Transverse colon (tissue), 4 donors: ENCODE measurements around the gene UFSP2. TPM values are rescaled to one million over a fixed set of nuclear protein-coding genes. Genes with fewer than 3 reads are reported as not detected.

ENCODE experiments used
- DNase-seq: peaks from one replicate; pipeline ENCODE4 v3.0.0-alpha.2; 2019
- H3K27ac ChIP-seq, 4 donors: fragments of 200-600 bp; sonication (generic); 2 replicates each; pipeline ENCODE4 v1.5.1; 2016 to 2018; ENCODE audit warnings: inconsistent platforms in 4 of 4
- H3K27me3 ChIP-seq: fragments of 200-600 bp; sonication (generic); 2 replicates; pipeline ENCODE4 v1.5.1; 2017; ENCODE audit warnings: inconsistent platforms
- H3K36me3 ChIP-seq, 4 donors: fragments of 200-600 bp; sonication (generic); 2 replicates each; pipeline ENCODE4 v1.5.1; 2017 to 2019; ENCODE audit warnings: inconsistent platforms in 4 of 4
- H3K4me1 ChIP-seq, 4 donors: fragments of 200-600 bp; sonication (generic); 2 replicates each; pipeline ENCODE4 v1.5.1; 2017 to 2020; ENCODE audit warnings: inconsistent platforms in 4 of 4
- H3K4me3 ChIP-seq, 4 donors: fragments of 200-600 bp; sonication (generic); 1 replicate in 1 of 4; 2 replicates in 3 of 4; pipeline versions ENCODE4 v1.5.1 to v1.6.1; 2017 to 2019; ENCODE audit warnings: inconsistent platforms in 4 of 4
- H3K9me3 ChIP-seq, 2 donors: fragments of 200-600 bp; sonication (generic); 2 replicates each; pipeline ENCODE4 v1.5.1; 2017 to 2019; ENCODE audit warnings: inconsistent platforms in 2 of 2
- EP300 ChIP-seq: sonication (generic); formaldehyde crosslinking; IDR thresholded peaks from one replicate; pipeline ENCODE4 v1.6.1; 2017; ENCODE audit warnings: antibody characterized with exemption, low read depth
- POLR2A ChIP-seq: fragments of 450-650 bp; IDR thresholded peaks from one replicate; pipeline ENCODE4 v1.6.1; 2016; ENCODE audit warnings: antibody characterized with exemption, mild to moderate bottlenecking, moderate library complexity
- POLR2AphosphoS5 ChIP-seq, 3 donors: sonication (generic); formaldehyde crosslinking; IDR thresholded peaks; one replicate each; pipeline ENCODE4 v1.6.1; 2016; ENCODE audit warnings: antibody characterized with exemption in 3 of 3
- WGBS, 2 donors: methylation state at CpG; one replicate each; pipeline ENCODE4 v1.1.5; 2018; ENCODE audit warnings: low coverage in 1 of 2; 5-methylcytosine and 5-hydroxymethylcytosine counted together
- in situ Hi-C, 4 donors: fragments of 200-750 bp; cut with MboI; loops; one replicate each; pipeline versions ENCODE4 v1.15.0 to v1.15.1; 2017; ENCODE audit warnings: low sequenced_read_pairs in 3 of 4, low pct_ligation_motif_present in 1 of 4, low pct_unique_long_range_greater_than_20kb in 1 of 4
- intact Hi-C: fragments of 100-400 bp; cut with DNase I; formaldehyde crosslinking; loops from one replicate; pipeline ENCODE4 v1.15.1; 2023; ENCODE audit warnings: low total_unique reads
- total RNA-seq, 4 donors: library from RNA; depleted of rRNA; stranded (reverse); fragments of >200 nt; gene quantifications; one replicate each; pipeline ENCODE4 v1.1.0, GENCODE V29; 2016
- TF ChIP-seq, protein P1 (sequence below), 5 experiments: fragments of 200-600 bp in 3 of 5; fragments of 450-650 bp in 2 of 5; sonication (generic) in 3 of 5; IDR thresholded peaks; 1 replicate in 2 of 5; 2 replicates in 3 of 5; pipeline ENCODE4 v1.5.1; 2016 to 2017; ENCODE audit warnings: antibody characterized with exemption in 5 of 5, inconsistent platforms in 3 of 5, mild to moderate bottlenecking in 2 of 5, moderate library complexity in 1 of 5

The UFSP2 gene
- total RNA-seq, 4 donors from 2014 or later: 5.2 to 48.4 (median 21.5) TPM

DNA sequence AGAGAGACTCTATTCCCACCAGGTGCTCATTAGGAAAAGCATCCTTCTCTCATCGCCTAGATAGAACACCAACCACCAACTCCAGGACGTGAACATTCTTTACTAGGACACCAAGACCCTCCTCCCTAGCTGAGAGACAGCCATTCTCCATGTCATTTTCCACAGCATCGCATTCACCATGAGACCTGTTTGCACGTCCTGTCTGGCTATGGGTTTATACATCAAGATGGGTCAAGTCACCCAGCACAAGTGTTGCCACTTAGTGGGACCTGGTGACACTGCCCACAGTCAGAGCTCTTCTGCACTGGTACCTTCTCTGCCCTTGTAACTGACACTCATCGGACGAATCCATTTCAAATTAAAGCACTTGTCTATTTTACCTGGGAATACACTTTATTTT, 47.5 kb downstream of the UFSP2 start:
- Histone ChIP-seq H3K27ac (no peak overlapping the region), H3K9me3 (no peaks in the 10 kb centered on the region), H3K4me3 (no peak overlapping the region), H3K27me3 (no peaks in the 10 kb centered on the region), H3K36me3 (no peaks in the 10 kb centered on the region), H3K4me1 (peaks cover 0 to under 1% (median 0%) of the 10 kb centered on the region in 4 donors)
- 80 to 92% methylated on average over 6 of the region's 6 CpGs for WGBS, 2 donors
- in situ Hi-C loops: no loop called here
- TF ChIP-seq POLR2A: no peak
- TF ChIP-seq, protein P1, sequence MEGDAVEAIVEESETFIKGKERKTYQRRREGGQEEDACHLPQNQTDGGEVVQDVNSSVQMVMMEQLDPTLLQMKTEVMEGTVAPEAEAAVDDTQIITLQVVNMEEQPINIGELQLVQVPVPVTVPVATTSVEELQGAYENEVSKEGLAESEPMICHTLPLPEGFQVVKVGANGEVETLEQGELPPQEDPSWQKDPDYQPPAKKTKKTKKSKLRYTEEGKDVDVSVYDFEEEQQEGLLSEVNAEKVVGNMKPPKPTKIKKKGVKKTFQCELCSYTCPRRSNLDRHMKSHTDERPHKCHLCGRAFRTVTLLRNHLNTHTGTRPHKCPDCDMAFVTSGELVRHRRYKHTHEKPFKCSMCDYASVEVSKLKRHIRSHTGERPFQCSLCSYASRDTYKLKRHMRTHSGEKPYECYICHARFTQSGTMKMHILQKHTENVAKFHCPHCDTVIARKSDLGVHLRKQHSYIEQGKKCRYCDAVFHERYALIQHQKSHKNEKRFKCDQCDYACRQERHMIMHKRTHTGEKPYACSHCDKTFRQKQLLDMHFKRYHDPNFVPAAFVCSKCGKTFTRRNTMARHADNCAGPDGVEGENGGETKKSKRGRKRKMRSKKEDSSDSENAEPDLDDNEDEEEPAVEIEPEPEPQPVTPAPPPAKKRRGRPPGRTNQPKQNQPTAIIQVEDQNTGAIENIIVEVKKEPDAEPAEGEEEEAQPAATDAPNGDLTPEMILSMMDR (IDR thresholded peaks at IDR 0.05): no peak
- no peak for TF ChIP-seq EP300
- TF ChIP-seq POLR2AphosphoS5 (IDR thresholded peaks at IDR 0.05): no peak
- DNase-seq: no peak
- intact Hi-C loops: no loop called here

DNA sequence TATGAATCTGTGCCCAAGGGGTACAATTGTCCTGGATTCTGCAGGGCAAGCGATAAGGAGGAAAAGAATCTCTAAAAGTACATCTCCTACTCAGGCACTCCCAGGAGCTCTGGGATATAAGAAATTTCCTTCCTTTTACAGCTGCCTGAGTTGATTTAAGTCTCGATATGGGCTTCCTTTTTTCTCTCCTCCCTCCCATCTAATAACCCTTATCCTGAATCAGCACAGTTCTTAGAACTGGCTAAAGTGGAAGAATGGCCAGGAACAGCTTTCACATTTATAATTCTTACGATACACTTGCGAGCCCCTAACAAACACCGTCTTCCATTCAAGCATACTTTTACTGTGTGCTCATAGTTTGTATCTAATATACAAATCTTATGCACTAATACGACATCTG, 51.2 kb downstream of the UFSP2 start:
- intact Hi-C loops (no loop called here), in situ Hi-C loops (no loop called here)
- TF ChIP-seq POLR2A: no peak
- TF ChIP-seq, protein P1 (IDR thresholded peaks at IDR 0.05): no peak
- TF ChIP-seq POLR2AphosphoS5 (IDR thresholded peaks at IDR 0.05): no peak
- no peak for TF ChIP-seq EP300
- no peak overlapping the region for H3K27ac ChIP-seq
- no peaks in the 10 kb centered on the region for H3K27me3 ChIP-seq
- no peaks in the 10 kb centered on the region for H3K4me1 ChIP-seq
- WGBS, 2 donors: 77 to 92% methylated on average over 6 of the region's 6 CpGs
- H3K36me3 ChIP-seq: no peaks in the 10 kb centered on the region
- H3K4me3 ChIP-seq: no peak overlapping the region
- no peaks in the 10 kb centered on the region for H3K9me3 ChIP-seq
- no peak for DNase-seq

DNA sequence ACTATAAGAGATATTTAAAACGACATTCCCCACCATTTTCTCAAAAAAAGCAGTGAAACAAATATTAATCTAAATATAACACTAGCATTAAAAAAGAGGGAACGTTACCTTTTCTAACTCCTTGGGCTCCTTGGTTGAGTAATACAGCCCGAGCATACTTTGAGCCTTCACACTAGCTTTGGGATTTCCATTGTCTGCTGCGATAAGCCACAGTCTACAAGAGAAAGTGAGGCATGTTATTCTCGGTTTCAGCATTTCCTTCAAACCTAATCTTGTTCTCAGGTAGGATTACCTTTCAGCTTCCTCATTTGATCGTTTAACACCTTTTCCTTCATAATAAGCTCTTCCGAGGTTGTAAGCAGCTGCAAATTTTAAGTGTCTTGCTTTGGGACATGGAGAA, 51.7 kb downstream of the UFSP2 start:
- no peak overlapping the region for H3K27ac ChIP-seq
- DNase-seq: no peak
- no peaks in the 10 kb centered on the region for H3K9me3 ChIP-seq
- H3K4me3 ChIP-seq: no peak overlapping the region
- in situ Hi-C loops (no loop called here), intact Hi-C loops (no loop called here)
- H3K4me1 ChIP-seq: no peaks in the 10 kb centered on the region
- H3K27me3 ChIP-seq: no peaks in the 10 kb centered on the region
- H3K36me3 ChIP-seq: no peaks in the 10 kb centered on the region
- 81 to 92% methylated on average over 7 of the region's 7 CpGs for WGBS, 2 donors
- TF ChIP-seq EP300 (no peak), POLR2A (no peak), POLR2AphosphoS5 (IDR thresholded peaks at IDR 0.05) (no peak)
- TF ChIP-seq, protein P1 (IDR thresholded peaks at IDR 0.05): no peak

DNA sequence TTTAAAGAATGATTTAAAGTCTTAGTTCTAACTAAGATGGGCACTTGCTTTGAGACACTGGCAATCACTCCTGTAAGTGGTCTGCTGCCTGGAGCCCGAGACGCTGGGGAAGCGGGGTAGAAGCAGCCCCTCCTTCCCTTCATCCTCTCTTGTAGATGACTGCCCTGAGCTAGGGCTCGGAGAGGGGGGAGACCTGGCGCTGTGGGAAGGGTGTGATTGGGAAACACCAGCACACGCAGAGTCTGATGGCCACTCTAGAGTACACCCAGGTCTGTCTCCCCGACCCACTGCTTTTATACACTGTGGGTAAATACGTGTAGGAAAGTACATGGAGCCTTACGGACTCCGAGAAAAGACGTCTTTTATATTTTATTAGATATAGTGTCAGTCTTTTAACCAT, 54.1 kb downstream of the UFSP2 start:
- in situ Hi-C loops (no loop called here), intact Hi-C loops (no loop called here)
- 85 to 95% methylated on average over 10 to 11 of the region's 11 CpGs for WGBS, 2 donors

More for the DNA sequence above, 54.1 kb downstream of the UFSP2 start:
- no peak for DNase-seq
- H3K36me3 ChIP-seq: no peaks in the 10 kb centered on the region
- H3K4me3 ChIP-seq: no peak overlapping the region
- no peak for TF ChIP-seq POLR2AphosphoS5 (IDR thresholded peaks at IDR 0.05)
- TF ChIP-seq EP300: no peak
- no peak for TF ChIP-seq POLR2A
- TF ChIP-seq, protein P1 (IDR thresholded peaks at IDR 0.05): no peak
- H3K9me3 ChIP-seq: no peaks in the 10 kb centered on the region
- H3K27ac ChIP-seq: no peak overlapping the region
- no peaks in the 10 kb centered on the region for H3K27me3 ChIP-seq
- H3K4me1 ChIP-seq: no peaks in the 10 kb centered on the region
